GM18526 (cell line): Measurements from ENCODE around the gene TBX4.

ENCODE experiments used
- POLR2A ChIP-seq: IDR thresholded peaks from 3 replicates; pipeline ENCODE4 v1.6.1; 2011; ENCODE audit not compliant: insufficient read length; ENCODE audit errors: extremely low read depth

Gene TBX4

GRCh38 chr17:61524319-61524718 is 72.1 kb downstream of the TBX4 start:
- TF ChIP-seq POLR2A = no peak

- no peak for TF ChIP-seq POLR2A
Measured at GRCh38 chr17:61528171-61528570, 75.9 kb downstream of the TBX4 start.

- TF ChIP-seq POLR2A = no peak
Measured at GRCh38 chr17:61531223-61531622, 79.0 kb downstream of the TBX4 start.

- no peak for TF ChIP-seq POLR2A
Measured at GRCh38 chr17:61532826-61533225, 80.6 kb downstream of the TBX4 start.

GRCh38 chr17:61533797-61534196 is 81.6 kb downstream of the TBX4 start:
- no peak for TF ChIP-seq POLR2A

- no peak for TF ChIP-seq POLR2A
Measured at GRCh38 chr17:61534414-61534813, 82.2 kb downstream of the TBX4 start.
